GM12878 (cell line): ENCODE data around the gene NDUFA13. TPM values are rescaled to one million over a fixed set of nuclear protein-coding genes. Genes with fewer than 3 reads are reported as not detected.

ENCODE experiments used
- ATAC-seq: fragments of 200-7000 bp; cut with Tn5 transposase; 3 replicates; pipeline ENCODE4 v1.9.1; 2020; ENCODE audit warnings: mild to moderate bottlenecking, moderate library complexity
- BruUV-seq: library from RNA; stranded (reverse); fragments of 400-500 nt; replicated peaks from 2 replicates; lab custom pipeline; 2021; lab: Mats Ljungman, UMichigan
- CTCF ChIA-PET: fragments of 300-600 bp; sonication (Branson Sonifier 250); formaldehyde crosslinking; extraction: SDS; loops from one replicate; lab custom pipeline; 2021; ENCODE audit warnings: inconsistent platforms; lab: Yijun Ruan, JAX
- POLR2A ChIA-PET: fragments of 350-600 bp; formaldehyde crosslinking; extraction: SDS; loops from one replicate; lab custom pipeline; 2021; ENCODE audit warnings: inconsistent platforms; lab: Charles Lee
- RAD21 ChIA-PET: fragments of 300-600 bp; sonication (Branson Sonifier 250); formaldehyde crosslinking; loops from one replicate; lab custom pipeline; 2023; ENCODE audit warnings: antibody characterized with exemption; ENCODE audit not compliant: unreplicated experiment; lab: Charles Lee
- SMC1A ChIA-PET: fragments of 300-600 bp; sonication (Branson Sonifier 250); formaldehyde crosslinking; loops from one replicate; lab custom pipeline; 2023; ENCODE audit not compliant: unreplicated experiment, uncharacterized antibody; lab: Charles Lee
- DNase-seq: peaks from one replicate; pipeline ENCODE4 v3.0.0-alpha.2; 2011; ENCODE audit warnings: low read depth, low spot score
- FAIRE-seq: peaks from 3 replicates; lab custom pipeline; 2011; peaks lifted over from hg19 to GRCh38; lab: Jason Lieb, UNC
- H2AFZ ChIP-seq: 2 replicates; pipeline ENCODE4 v1.6.0; 2011; ENCODE audit warnings: low read depth, low read length, control low read depth; ENCODE audit not compliant: control insufficient read depth
- H3K27ac ChIP-seq: 2 replicates; pipeline ENCODE4 v1.5.1; 2011; ENCODE audit warnings: control low read depth; ENCODE audit not compliant: control insufficient read depth, insufficient read depth
- H3K27me3 ChIP-seq, 2 experiments: replicated peaks in 1 of 2; 2 replicates each; pipeline versions ENCODE4 v1.6.0 to v1.6.1; 2011; ENCODE audit warnings: low read length in 1 of 2; ENCODE audit not compliant: control insufficient read depth in 2 of 2, insufficient read depth in 2 of 2
- H3K36me3 ChIP-seq, 2 experiments: 2 replicates each; pipeline ENCODE4 v1.5.1; 2011; ENCODE audit warnings: low read length in 1 of 2; ENCODE audit not compliant: control insufficient read depth in 2 of 2, insufficient read depth in 2 of 2
- H3K4me1 ChIP-seq: 2 replicates; pipeline ENCODE4 v1.6.1; 2011; ENCODE audit warnings: mild to moderate bottlenecking, low read length, moderate library complexity, mixed read lengths; ENCODE audit not compliant: control insufficient read depth, insufficient read depth
- H3K4me2 ChIP-seq: 2 replicates; pipeline ENCODE4 v1.6.0; 2011; ENCODE audit warnings: control low read depth; ENCODE audit not compliant: control insufficient read depth, insufficient read depth
- H3K4me3 ChIP-seq: fragments of 200-600 bp; sonication (generic); 2 replicates; pipeline ENCODE4 v1.5.1; 2016
- H3K79me2 ChIP-seq: 2 replicates; pipeline ENCODE4 v1.6.0; 2011; ENCODE audit warnings: low read length; ENCODE audit not compliant: control insufficient read depth, insufficient read depth
- H3K9ac ChIP-seq: 2 replicates; pipeline ENCODE4 v1.8.0; 2011; ENCODE audit warnings: low read length, control low read depth, mixed read lengths; ENCODE audit not compliant: control insufficient read depth, insufficient read depth
- H3K9me3 ChIP-seq: replicated peaks from 3 replicates; pipeline ENCODE4 v1.5.1; 2011; ENCODE audit warnings: mild to moderate bottlenecking, low read length; ENCODE audit not compliant: control insufficient read depth, insufficient read depth
- H4K20me1 ChIP-seq: 2 replicates; pipeline ENCODE4 v1.6.0; 2011; ENCODE audit not compliant: control insufficient read depth, insufficient read depth
- BRCA1 ChIP-seq: IDR thresholded peaks from 2 replicates; pipeline ENCODE4 v1.6.1; 2011; ENCODE audit warnings: low read depth, low read length, improper control_type of control experiment
- CHD2 ChIP-seq: IDR thresholded peaks from 2 replicates; pipeline ENCODE4 v1.6.1; 2011; ENCODE audit warnings: low read depth, low read length, improper control_type of control experiment, borderline replicate concordance
- NR2C1 ChIP-seq: fragments of 450-650 bp; IDR thresholded peaks from 2 replicates; pipeline ENCODE4 v1.6.1; 2017; ENCODE audit warnings: antibody characterized with exemption, mild to moderate bottlenecking, moderate library complexity
- ZNF24 ChIP-seq: fragments of 450-650 bp; IDR thresholded peaks from 2 replicates; pipeline ENCODE4 v1.6.1; 2017; ENCODE audit warnings: antibody characterized with exemption, mild to moderate bottlenecking
- WGBS: methylation state at CpG from one replicate; pipeline ENCODE4 v1.1.6; 2016; ENCODE audit warnings: low lambda C conversion rate; ENCODE audit not compliant: insufficient replicate concordance, insufficient coverage; ENCODE audit errors: missing lambda C conversion rate; 5-methylcytosine and 5-hydroxymethylcytosine counted together
- in situ Hi-C: fragments of 300-500 bp; cut with MboI; formaldehyde crosslinking; loops from 9 replicates; pipeline ENCODE4 v1.14.3; 2018; ENCODE audit warnings: mixed read lengths
- intact Hi-C: fragments of 100-400 bp; cut with micrococcal nuclease; formaldehyde crosslinking; loops from one replicate; pipeline ENCODE4 v1.14.2; 2022; ENCODE audit not compliant: unreplicated experiment
- polyA plus RNA-seq, 11 experiments: library from polyadenylated mRNA; depleted of rRNA in 4 of 11; unstranded in 6 of 11; stranded (reverse) in 5 of 11; fragments of >200 nt; fragmentation: Nextera tagmentation in 4 of 11; fragmentation: Illumina TruSeq in 1 of 11; extraction: Ambion mirVana in 4 of 11; extraction: Trizol in 1 of 11; gene quantifications; 1 replicate in 1 of 11; 2 replicates in 10 of 11; pipeline versions ENCODE4 v1.2.1 to v1.2.3, GENCODE V29; 2011 to 2016; ENCODE audit warnings: inconsistent platforms in 2 of 11, missing spikeins in 2 of 11, low read depth in 1 of 11
- total RNA-seq, 4 experiments: library from RNA; depleted of rRNA in 3 of 4; stranded (reverse); fragments of >200 nt in 3 of 4; fragmentation: Illumina TruSeq in 1 of 4; extraction: Trizol in 1 of 4; gene quantifications; 2 replicates each; pipeline versions ENCODE4 v1.2.1 to v1.2.3, GENCODE V29; 2013 to 2021
- TF ChIP-seq, protein P1 (sequence below): IDR thresholded peaks from 2 replicates; pipeline ENCODE4 v1.6.1; 2011; ENCODE audit warnings: borderline replicate concordance, low read depth, mild to moderate bottlenecking, moderate library complexity, low read length; ENCODE audit not compliant: insufficient read depth, poor library complexity, severe bottlenecking

NDUFA13 gene
- total and polyA plus RNA-seq, 10 of the 15 experiments (the other 5 are each of a cell fraction or from before 2014, with no cell fraction given) = 224 to 586 (median 456) TPM

DNA sequence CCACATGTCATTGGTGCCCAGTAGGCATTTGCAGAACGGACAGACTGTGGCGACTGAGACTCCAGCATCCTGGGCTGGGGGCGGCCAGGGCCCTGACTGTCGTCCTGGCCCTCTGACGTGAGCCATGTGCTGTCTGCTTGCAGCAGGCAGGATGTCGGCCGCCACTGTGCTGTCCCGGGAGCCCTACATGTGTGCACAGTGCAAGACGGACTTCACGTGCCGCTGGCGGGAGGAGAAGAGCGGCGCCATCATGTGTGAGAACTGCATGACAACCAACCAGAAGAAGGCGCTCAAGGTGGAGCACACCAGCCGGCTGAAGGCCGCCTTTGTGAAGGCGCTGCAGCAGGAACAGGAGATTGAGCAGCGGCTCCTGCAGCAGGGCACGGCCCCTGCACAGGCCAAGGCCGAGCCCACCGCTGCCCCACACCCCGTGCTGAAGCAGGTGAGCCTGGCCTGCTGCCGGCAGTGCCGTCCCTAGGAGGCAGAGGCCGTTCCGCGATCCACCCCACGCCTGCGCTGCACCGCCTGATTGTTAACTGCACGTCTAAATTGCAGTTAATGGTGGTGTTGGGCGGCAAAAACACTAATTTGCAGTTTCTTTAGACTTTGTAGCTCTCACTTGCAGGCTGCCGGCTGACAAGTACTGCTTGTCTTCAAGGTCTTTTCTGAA lies 14.9 kb upstream of the NDUFA13 start:
- H3K79me2 ChIP-seq = no peaks in the 10 kb centered on the region
- no peak overlapping the region for H3K27ac ChIP-seq
- TF ChIP-seq, protein P1, sequence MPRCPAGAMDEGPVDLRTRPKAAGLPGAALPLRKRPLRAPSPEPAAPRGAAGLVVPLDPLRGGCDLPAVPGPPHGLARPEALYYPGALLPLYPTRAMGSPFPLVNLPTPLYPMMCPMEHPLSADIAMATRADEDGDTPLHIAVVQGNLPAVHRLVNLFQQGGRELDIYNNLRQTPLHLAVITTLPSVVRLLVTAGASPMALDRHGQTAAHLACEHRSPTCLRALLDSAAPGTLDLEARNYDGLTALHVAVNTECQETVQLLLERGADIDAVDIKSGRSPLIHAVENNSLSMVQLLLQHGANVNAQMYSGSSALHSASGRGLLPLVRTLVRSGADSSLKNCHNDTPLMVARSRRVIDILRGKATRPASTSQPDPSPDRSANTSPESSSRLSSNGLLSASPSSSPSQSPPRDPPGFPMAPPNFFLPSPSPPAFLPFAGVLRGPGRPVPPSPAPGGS = no peak
- TF ChIP-seq NR2C1 = no peak
- no peak for TF ChIP-seq BRCA1
- no peak for TF ChIP-seq CHD2
- no peak for TF ChIP-seq ZNF24
- H3K4me1 ChIP-seq = no peaks in the 10 kb centered on the region
- CTCF ChIA-PET = interaction anchor here (1.2 kb wide), 1 partner anchor 11 kb away, joined by 4 read pairs; no protein-coding TSS in a partner anchor
- H3K9me3 ChIP-seq = no peaks in the 10 kb centered on the region
- H4K20me1 ChIP-seq = no peaks in the 10 kb centered on the region
- peaks cover 33 to 65% of the 10 kb centered on the region in 2 experiments for H3K36me3 ChIP-seq
- no peak overlapping the region for H3K4me3 ChIP-seq
- intact Hi-C loops = no loop called here
- DNase-seq = no peak
- no peaks in the 10 kb centered on the region for H3K27me3 ChIP-seq
- no peak for FAIRE-seq
- H3K9ac ChIP-seq = no peak overlapping the region
- POLR2A ChIA-PET = no interaction called here
- H2AFZ ChIP-seq = no peak overlapping the region
- no peak for ATAC-seq
- RAD21 ChIA-PET = no interaction called here
- BruUV-seq = no TSS peak
- 97% methylated on average over 33 of the region's 34 CpGs for WGBS
- SMC1A ChIA-PET = no interaction called here
- in situ Hi-C loops = no loop called here
- H3K4me2 ChIP-seq = no peak overlapping the region
